Activated CD8-positive, alpha-beta memory T cell treated with anti-CD3 and anti-CD28 coated beads, Interleukin-2, amount 50 U/mL, for 1 hour (primary cell): ENCODE results near the gene GOLM1.

Experiments
- DNase-seq: peaks from one replicate; pipeline ENCODE4 v3.0.0-alpha.2; 2020; ENCODE audit errors: extremely low read depth

The GOLM1 gene

GRCh38 chr9:85981369-85981768 lies 118.0 kb downstream of the GOLM1 start:
- DNase-seq, result no peak

GRCh38 chr9:85978496-85978895 lies 120.9 kb downstream of the GOLM1 start:
- no peak for DNase-seq
